ENCODE results near the gene USP43. TPM values are rescaled to one million over a fixed set of nuclear protein-coding genes. Genes with fewer than 3 reads are reported as not detected.
"Not testable (repeated sequence)": the region's sequence is repeated elsewhere in the genome, so short reads cannot be mapped to it uniquely, and the experiment has no call there.

USP43 gene
- total RNA-seq, 4 donors from 2014 or later = 0.07 TPM; not detected in 3

GRCh38 chr17:9632741-9633140 is 12.6 kb upstream of the USP43 start:
- intact Hi-C loops (cut with DNase I; ENCODE audit: low total_unique reads) (no loop called here), in situ Hi-C loops (cut with MboI; ENCODE audit: low sequenced_read_pairs in 4 of 4) (no loop called here)
- DNase-seq (no peak), ATAC-seq (no peak)
- Histone ChIP-seq H3K27ac (no peak overlapping the region), H3K4me1 (no peaks in the 10 kb centered on the region), H3K27me3 (peaks cover 0 to 4% (median 0%) of the 10 kb centered on the region in 3 donors), H3K36me3 (no peaks in the 10 kb centered on the region), H3K9me3 (no peaks in the 10 kb centered on the region), H3K4me3 (no peak overlapping the region)
- TF ChIP-seq, protein P1, sequence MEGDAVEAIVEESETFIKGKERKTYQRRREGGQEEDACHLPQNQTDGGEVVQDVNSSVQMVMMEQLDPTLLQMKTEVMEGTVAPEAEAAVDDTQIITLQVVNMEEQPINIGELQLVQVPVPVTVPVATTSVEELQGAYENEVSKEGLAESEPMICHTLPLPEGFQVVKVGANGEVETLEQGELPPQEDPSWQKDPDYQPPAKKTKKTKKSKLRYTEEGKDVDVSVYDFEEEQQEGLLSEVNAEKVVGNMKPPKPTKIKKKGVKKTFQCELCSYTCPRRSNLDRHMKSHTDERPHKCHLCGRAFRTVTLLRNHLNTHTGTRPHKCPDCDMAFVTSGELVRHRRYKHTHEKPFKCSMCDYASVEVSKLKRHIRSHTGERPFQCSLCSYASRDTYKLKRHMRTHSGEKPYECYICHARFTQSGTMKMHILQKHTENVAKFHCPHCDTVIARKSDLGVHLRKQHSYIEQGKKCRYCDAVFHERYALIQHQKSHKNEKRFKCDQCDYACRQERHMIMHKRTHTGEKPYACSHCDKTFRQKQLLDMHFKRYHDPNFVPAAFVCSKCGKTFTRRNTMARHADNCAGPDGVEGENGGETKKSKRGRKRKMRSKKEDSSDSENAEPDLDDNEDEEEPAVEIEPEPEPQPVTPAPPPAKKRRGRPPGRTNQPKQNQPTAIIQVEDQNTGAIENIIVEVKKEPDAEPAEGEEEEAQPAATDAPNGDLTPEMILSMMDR (IDR thresholded peaks at IDR 0.05 in 4 of 5, conservative IDR thresholded peaks at IDR 0.05 in 1 of 5) = no peak
- TF ChIP-seq POLR2A (IDR thresholded peaks at IDR 0.05) = no peak

- Histone ChIP-seq H3K27me3 (peaks cover 0 to 5% (median 0%) of the 10 kb centered on the region in 3 donors), H3K27ac (no peak overlapping the region), H3K4me3 (no peak overlapping the region), H3K9me3 (no peaks in the 10 kb centered on the region), H3K36me3 (no peaks in the 10 kb centered on the region), H3K4me1 (no peaks in the 10 kb centered on the region)
- in situ Hi-C loops (cut with MboI; ENCODE audit: low sequenced_read_pairs in 4 of 4) (no loop called here), intact Hi-C loops (cut with DNase I; ENCODE audit: low total_unique reads) (no loop called here)
- ATAC-seq (no peak), DNase-seq (no peak)
- TF ChIP-seq POLR2A (IDR thresholded peaks at IDR 0.05) = no peak
- TF ChIP-seq, protein P1 (IDR thresholded peaks at IDR 0.05 in 4 of 5, conservative IDR thresholded peaks at IDR 0.05 in 1 of 5) = no peak
Observed at GRCh38 chr17:9635340-9635739, 10.0 kb upstream of the USP43 start.

DNA sequence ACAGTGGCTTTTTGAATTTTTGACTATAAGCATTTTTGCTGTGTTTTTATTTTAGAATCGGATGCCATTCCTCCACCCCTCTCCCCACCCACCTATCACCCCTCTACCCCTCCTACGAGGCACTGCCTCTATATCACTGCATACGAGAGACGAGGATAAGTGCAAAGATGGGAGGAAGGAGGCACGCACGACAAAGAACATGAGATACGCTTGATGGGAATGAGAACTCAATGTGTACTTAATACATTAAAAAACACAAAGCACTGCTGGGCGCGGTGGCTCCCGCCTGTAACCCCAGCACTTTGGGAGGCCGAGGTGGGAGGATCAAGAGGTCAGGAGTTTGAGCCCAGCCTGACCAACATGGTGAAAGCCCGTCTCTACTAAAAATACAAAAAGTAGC is 8.8 kb upstream of the USP43 start:
- H3K4me3 ChIP-seq = no peak overlapping the region
- DNase-seq = no peak
- H3K27me3 ChIP-seq = peaks cover 0 to 5% (median 0%) of the 10 kb centered on the region in 3 donors
- in situ Hi-C loops (cut with MboI; ENCODE audit: low sequenced_read_pairs in 4 of 4) = no loop called here
- TF ChIP-seq POLR2A (IDR thresholded peaks at IDR 0.05) = no peak
- no peaks in the 10 kb centered on the region for H3K36me3 ChIP-seq
- H3K9me3 ChIP-seq = no peaks in the 10 kb centered on the region
- intact Hi-C loops (cut with DNase I; ENCODE audit: low total_unique reads) = no loop called here
- no peaks in the 10 kb centered on the region for H3K4me1 ChIP-seq
- no peak overlapping the region for H3K27ac ChIP-seq
- ATAC-seq = no peak

GRCh38 chr17:9640388-9640787 is 4.9 kb upstream of the USP43 start:
- H3K4me3 ChIP-seq; DNase-seq; H3K36me3 ChIP-seq; H3K27ac ChIP-seq; ATAC-seq; in situ Hi-C loops (cut with MboI; ENCODE audit: low sequenced_read_pairs in 4 of 4); H3K4me1 ChIP-seq; intact Hi-C loops (cut with DNase I; ENCODE audit: low total_unique reads); H3K9me3 ChIP-seq: not testable (repeated sequence)
- peaks cover 9 to 22% (median 18%) of the 10 kb centered on the region in 3 donors for H3K27me3 ChIP-seq

DNA sequence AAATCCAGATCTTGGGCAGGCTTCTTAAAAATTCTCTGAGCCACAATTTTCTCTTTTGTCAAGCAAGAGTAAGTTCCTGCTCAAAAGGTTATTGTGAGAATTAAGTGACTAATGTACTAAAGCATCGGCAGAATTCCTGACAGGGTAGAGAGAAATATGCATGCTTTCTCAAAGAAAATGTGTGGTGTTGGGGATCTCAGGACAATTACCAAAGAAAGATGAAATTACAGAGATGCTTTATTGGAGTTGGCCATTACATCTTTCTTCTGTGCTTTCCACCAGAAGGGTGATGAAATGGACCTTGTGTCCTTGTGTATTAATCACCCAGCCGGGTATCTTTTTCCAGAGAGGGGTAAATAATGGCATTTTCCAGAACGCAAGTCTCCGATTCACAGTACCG is 1.7 kb upstream of the USP43 start:
- no peaks in the 10 kb centered on the region for H3K9me3 ChIP-seq
- peaks cover 36 to 45% (median 43%) of the 10 kb centered on the region in 3 donors for H3K27me3 ChIP-seq
- intact Hi-C loops (cut with DNase I; ENCODE audit: low total_unique reads) (no loop called here), in situ Hi-C loops (cut with MboI; ENCODE audit: low sequenced_read_pairs in 4 of 4) (no loop called here)
- H3K27ac ChIP-seq = no peak overlapping the region
- DNase-seq (no peak), ATAC-seq (no peak)
- peaks cover 5 to 8% of the 10 kb centered on the region in 2 donors for H3K4me1 ChIP-seq
- TF ChIP-seq, protein P1 (IDR thresholded peaks at IDR 0.05 in 4 of 5, conservative IDR thresholded peaks at IDR 0.05 in 1 of 5) = no peak
- no peak for TF ChIP-seq POLR2A (IDR thresholded peaks at IDR 0.05)
- no peaks in the 10 kb centered on the region for H3K36me3 ChIP-seq
- no peak overlapping the region for H3K4me3 ChIP-seq
